GM21360 (cell line): ENCODE results near the gene TRDN.

Source experiments
- ATAC-seq: cut with Tn5 transposase; IDR thresholded peaks from one replicate; pipeline ENCODE4 v1.9.1; 2021; ENCODE audit warnings: mild to moderate bottlenecking, moderate library complexity; ENCODE audit not compliant: unreplicated experiment

TRDN gene

DNA sequence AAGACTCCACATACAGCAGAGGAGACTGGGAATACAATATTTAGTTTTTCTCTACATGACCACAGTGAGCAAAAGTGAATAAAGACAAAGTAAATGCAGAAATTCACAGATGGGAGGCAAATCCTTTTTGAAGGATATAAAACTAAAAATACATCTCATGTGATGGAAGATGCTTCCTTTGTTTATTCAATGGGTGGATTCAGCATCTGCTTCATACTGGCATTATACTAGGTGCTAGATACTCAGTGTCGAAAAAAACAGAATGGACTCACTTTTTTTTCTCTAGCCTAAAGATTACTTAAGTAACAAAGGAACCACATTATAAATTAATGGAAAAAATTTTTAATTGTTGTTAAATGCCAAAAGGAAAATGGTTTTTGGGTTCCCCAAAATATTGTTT lies 216.2 kb downstream of the TRDN start:
- ATAC-seq: no peak

DNA sequence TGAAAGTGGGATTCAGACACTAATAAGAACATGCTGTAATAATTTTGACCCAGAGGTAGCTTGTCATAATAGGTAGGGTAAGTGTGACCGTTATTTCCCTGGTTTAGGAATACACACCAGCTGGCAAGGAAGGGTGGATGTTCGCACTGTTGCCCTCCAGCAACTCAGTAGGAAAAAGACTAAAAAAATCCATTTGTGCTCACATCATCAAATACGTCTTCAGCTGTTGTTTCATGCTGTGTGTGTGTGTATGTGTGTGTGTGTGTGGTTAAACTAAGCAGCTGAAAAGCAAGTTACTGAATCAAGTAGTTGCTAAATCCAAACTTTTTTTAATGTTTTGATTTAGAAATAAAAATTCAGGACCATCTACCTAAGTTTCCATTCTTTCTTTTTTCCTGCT lies 218.7 kb downstream of the TRDN start:
- ATAC-seq: no peak

DNA sequence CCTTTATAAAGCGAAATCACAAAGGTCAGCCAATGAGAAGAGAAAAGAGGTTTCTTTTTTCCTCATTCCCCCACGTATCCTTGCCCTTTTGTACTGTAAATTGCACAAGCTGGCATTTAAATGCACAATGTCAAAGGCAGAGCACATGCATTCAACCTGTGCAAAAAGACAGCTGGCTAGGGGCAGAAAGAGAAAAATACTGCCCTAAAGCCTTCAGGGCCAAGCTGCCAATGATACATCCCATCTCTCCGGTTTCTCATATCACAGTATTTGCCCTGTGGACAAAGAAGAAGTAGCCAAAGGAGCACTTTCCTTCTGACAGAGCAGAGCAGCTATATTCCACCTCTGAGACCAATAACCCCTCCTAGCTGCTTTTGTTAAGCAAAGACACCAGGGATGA lies 219.2 kb downstream of the TRDN start:
- no peak for ATAC-seq

DNA sequence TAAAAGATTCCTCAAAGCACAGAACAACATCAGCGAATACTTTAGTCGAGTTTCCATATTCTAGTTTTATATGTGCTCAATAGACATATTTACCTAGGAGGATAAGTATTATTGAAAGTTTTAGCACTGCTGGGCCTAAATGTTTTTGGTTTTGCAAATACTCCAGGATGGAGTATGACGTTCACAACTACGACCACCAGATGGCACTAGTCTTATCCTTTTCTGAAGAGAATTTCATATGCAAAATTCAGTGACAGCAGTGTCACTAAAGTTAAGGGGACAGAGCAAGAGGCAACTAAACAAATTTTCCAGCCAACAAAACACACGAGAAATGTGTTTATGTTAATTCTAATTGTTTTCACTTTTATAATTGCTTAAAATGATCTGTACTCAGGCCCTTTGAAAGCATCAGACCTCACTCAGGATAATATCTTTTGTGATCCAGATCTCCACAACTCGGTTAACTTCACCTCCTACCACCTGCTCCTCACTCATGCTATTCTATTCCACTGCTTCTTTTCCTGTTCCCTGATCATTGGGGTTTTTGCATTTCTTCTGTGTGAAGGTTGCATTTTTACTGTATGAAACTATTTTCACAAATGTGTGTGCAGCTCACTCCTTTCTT lies 220.8 kb downstream of the TRDN start:
- peak; percentile 83 for ATAC-seq

DNA sequence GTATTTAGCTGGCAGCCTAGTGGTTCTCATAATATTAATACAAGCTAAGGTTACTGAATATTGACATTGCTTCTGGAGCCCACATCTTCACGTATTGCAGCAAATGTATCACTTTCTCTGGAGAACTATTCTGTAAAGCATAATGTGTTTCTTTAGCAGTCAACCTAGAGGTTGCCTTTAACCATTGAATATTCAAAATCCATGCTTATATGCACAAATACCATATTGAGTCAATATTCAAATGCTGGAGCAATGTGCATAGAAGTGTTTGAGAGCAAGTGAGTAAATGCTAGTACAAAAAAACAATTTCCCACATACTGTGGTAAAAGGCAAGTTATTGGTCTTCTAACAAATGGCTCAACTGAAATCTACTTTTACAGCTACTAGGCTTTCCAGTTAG lies 231.8 kb downstream of the TRDN start:
- ATAC-seq: no peak

DNA sequence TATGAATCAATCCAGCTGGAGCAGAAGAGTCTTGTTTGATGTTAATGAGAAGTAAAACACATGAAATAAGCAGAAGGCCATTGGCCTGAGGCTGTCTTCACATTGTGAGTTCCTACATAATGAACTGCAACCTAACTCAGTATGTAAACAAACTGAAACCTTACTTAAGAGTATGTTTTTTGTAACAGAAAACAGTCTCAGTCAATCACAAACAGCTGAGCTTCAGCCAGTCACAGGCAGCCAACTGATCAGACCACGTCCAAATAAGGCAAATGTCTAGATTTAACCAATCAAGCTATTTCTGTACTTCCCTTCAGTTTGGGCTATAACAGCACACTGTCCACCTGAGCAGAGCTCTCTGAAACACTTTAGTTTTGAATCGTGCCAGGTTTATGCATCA lies 234.7 kb downstream of the TRDN start:
- ATAC-seq: peak; percentile 99

DNA sequence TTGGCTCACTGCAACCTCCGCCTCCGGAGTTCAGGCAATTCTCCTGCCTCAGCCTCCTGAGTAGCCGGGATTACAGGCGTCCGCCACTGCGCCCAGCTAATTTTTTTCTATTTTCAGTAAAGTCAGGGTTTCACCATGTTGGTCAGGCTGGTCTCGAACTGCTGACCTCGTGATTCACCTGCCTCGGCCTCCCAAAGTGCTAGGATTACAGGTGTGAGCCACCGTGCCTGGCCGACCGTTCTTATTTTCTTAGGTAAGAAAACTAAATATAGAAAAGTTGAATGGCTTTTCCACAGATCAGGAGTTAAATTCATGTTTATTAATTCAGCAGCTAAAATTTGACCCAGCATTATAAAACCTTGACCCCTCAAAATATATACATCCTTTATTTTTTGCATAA lies 238.7 kb downstream of the TRDN start:
- ATAC-seq: no peak

DNA sequence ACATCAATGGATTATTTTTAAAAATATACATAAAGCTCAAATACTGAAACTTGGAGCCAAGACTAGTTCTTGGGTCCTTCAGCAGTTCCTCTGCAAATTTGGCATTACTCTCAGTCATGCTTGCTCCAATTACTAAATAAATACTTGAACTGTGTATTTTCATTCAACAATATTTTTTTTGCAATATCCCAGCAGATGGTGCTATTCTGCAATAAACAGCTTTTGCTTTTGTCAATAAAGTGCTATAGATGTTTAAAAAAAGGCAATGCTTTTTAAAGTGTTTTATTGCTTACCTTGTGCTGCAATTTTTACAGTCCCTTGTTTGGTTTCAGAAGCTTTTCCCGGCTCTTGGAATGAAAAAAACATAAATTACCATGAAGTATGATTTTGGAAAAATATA lies 243.4 kb downstream of the TRDN start:
- ATAC-seq: peak; percentile 57

DNA sequence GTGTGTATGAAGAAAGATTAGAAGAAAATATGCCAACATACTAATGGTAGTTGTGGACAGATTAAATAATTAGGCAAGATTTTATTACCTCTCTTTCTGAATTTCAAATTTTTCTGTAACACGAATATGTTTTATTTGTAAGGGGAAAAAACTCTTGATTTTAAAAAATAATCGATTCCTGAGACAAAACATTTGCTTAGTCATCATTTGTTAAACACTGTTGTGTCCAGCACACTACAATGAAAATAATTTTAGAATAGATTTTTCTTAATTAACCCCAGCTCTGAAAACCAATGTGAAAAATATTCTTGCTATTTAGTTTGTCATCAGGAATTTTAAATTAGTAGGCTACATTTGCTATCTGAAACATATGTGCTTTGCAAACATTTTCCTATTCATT lies 253.0 kb downstream of the TRDN start:
- ATAC-seq: no peak

DNA sequence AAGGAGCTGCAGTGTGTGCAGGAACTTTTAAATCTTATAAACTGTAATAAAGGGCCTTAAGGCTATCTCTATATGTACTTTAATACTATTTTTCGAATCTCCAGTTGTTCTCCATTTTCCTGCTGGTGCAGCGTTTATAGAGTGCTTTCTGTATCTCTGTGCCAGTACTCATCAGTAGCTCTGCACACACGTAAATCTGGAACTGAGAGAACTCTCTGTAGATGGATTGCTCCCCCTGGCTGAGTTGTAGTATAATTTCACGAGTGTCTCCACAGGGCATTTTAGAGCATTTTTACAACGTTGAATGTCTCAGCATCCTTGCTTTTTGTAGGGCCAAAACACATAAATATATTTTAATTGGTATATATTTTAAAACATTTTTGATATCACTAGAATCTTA lies 256.5 kb downstream of the TRDN start:
- peak; percentile 78 for ATAC-seq

DNA sequence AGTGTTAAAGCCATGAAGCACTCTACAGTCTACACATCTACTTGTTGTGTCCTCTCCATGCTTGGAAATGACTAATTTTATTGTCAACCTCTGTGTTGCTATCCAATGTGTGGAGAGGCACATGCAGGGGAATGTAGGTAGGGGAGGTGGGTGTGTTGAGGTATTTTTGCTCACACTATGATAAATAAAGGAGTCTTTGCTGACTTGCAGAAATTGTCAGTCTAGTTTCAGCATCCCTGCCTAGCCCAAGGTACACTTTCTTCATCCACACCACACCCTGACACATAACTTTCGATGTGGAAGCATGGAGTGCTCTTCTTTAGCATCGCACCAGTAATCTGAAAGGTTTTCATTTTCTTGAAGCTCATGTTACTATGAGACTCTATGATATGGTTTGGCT lies 264.0 kb downstream of the TRDN start:
- no peak for ATAC-seq

DNA sequence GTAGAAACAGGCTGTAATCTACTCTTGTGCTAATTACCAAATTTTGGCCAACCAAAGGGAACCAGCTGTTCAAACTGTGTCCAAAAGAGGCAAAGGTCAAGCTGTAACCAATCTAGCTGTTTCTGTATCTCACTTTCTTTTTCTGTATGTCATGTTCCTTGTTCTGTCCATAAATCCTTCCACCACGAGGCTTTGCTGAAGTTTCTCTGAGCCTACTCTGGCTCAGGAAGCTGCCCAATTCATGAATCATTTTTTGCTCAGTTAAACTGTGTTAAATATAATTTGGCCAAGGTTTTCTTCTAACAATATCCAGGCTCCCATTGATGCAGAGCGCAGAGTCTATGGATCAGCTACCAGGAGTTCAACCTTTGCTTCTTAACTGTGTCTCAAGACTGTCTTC lies 272.8 kb downstream of the TRDN start:
- no peak for ATAC-seq

DNA sequence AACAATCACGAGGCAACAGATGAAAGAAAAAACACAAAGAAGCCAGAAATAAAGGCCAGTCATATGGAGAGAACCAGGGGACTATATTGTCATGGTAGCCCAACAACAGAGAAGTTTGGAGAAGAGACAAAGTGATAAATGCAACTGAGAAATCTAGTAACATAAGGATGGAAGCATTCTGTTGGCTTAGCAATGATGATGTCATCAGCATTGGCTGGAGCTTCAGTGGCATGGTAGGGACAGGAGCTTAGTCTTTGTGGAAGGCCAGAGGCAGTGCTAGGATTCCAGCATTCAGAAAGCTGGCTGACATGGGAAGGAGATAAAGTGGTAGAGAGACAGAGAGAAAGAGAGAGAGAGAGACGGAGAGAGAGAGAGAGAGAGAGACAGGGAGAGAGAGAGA lies 276.4 kb downstream of the TRDN start:
- no peak for ATAC-seq

DNA sequence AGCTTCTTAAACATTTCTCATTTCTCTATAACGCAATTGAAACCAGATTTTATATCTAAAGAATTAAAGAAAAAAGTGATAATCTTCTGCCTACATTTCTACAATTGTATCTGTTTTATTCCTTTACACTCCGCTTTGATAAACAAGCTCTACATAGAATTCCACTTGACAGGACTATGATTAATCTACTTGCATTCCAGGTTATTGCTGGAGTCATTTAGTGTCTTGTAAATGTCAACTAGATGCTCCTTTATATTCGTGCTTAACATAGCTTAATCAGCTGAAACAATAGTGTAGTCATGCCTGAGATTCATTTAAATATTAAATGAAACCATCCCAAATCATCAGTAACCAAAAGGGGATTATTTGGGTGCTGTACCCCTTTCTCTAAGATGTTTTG lies 284.0 kb downstream of the TRDN start:
- ATAC-seq: no peak

DNA sequence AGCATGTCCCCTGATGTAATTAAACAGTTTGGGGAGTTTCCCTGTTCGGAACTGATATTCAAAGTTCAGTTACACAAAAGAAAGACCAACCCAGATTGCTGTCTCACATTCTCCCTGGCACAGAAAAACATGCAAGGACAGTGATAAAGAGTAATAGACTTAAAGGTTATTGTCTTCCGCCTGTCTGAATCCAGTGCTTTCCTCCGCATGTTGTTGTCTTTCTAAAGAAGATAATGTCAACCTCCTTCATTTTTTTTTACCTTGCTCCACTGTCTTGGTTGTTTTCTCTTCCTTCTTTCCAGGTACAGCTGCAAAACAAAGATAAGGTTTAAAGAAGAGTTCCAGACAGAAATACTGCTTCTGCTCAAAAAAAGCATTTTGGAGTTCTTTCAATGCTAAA lies 284.5 kb downstream of the TRDN start:
- no peak for ATAC-seq

DNA sequence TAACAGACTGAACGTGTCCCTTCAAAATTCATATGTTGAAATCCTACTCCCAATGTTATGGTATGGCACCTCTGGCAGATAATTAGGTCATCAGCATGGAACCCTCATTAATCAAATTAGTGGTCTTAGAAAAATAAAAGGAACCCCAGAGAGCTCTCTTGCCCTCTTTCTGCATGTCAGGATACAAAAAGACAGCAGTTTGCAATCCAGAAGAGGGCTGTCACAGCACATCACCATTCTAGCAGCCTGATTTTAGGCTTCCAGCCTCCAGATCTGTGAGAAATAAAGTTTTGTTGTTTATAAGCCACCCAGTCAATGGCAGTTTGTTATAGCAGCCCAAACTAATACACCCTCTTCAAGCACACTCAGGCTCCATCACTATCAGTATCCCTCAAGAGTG lies 292.9 kb downstream of the TRDN start:
- ATAC-seq: no peak

DNA sequence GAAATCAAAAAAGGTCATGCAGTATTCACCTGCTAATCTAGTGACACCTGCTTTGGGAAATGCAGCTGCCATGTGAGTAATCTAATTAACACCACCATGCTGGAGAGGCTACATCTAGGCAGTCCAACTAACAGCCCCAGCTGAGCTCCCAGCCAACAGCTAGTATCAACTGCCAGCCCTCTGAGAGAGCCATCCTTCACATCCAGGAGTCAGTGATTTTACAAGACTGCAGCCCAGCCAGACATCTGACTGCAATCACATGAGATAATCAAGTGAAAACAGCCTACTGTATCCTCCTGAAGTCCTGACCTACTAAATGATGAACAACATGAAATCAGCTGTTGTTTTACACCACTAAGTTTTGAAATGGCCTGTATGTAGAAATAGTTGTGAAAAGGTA lies 298.4 kb downstream of the TRDN start:
- no peak for ATAC-seq

DNA sequence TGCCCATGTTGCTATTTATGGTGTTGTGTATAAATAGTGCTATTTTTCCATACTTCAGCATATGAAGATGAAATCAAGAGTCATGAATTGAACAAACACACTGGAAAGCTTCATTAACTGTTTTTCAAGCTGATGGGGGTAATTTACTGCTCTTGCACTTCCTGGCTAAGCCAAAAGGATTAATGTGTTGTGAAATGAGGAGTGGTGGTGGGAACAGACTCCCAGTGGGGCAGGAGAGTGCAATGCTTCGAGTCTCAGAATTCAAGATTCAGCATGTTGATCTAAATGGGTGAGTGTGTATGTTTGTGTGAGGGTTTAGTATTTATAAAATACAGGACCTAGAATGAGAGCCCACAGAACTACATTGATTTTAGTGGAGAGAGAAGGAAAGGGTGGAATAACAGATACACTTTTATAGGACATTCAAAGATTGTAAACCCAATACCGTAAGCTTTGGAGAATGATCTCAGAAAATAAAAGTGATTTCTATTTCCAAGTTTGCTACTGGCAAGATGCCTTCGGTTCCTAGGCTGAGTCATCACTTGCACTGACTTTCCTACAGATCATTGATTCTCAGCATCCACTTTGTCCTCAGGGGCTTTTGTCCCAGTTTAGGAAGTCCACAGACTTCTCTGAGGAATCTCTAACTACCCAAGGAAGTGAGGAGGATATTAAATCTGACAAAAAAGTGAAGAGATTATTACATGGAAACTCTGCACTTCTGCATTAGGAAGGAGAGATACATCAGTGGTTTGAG lies 303.6 kb downstream of the TRDN start:
- no peak for ATAC-seq

DNA sequence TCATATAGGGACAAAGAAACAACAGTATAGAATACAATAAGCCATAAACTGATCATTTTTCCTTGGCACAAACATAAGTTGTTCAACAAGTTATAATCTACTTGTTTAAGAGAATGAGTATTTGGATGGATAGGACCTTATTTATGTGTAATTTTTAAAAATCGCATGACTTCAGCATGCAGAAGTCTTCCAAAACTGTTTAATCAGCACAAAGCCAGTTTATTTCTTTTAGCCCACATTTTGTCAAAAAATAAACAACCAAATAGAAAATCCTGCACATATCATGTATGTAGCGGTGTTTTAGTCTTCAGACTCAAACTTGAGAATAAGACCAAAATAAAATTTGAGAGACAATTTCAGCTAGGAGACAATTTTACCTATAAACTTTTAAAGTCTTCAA lies 304.7 kb downstream of the TRDN start:
- no peak for ATAC-seq

DNA sequence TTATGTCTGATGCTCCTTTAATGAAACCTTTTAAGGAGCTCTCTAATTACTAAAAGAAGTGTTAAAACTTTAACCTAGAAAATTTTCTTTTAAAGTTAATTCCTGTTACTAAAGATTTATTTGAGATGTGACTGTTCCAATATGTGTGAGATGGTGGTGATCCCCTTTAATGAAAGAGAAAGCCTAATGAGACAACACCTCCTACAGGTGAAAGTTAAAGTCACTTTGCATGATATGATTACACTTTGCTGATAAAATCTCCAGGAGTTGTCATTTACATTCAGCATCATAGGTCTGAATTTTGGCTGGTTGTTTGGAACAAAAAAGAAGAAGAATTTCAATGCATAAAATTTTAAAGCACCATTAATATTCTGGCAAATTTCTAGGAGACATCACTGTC lies 307.4 kb downstream of the TRDN start:
- ATAC-seq: no peak

DNA sequence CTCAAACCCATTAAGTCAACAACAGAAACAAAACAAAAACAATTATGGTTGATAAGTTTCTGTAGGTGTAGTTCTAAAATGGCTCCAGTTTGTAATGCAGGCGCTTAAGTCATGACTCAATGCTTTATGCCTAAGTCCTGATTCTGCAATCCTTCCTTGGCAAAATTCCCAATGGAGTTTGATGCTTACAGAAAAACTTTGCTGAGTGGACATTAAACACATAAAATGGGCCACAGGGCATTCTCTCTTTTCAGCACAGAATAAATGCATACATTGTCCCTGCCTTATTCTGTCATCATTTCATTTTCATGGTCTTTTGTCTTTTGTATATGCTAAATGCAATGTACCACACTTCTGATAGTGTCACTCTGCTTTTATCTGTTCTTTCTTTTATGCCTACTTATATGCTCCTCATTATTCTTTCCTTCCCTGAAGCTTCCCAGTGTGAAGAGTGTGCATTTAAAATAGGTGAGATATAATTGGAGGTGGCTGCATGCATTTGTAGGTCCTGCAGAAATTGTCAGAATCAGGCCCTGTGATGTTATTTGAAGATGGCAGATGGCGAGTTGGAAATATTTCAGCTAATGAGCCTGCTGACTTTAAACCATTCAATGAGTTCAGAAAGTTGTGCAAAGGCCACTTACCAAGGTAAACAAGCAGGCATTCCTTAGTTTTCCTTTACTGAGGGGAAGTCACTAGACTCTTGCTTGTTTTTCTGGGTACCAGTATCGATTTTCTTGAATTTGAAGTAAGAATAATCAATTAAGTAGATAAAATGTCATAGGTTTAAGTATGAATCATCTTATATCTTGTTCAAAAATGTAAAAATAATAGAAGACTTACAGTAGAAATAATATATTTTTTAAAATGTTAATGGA lies 313.1 kb downstream of the TRDN start:
- ATAC-seq: no peak

DNA sequence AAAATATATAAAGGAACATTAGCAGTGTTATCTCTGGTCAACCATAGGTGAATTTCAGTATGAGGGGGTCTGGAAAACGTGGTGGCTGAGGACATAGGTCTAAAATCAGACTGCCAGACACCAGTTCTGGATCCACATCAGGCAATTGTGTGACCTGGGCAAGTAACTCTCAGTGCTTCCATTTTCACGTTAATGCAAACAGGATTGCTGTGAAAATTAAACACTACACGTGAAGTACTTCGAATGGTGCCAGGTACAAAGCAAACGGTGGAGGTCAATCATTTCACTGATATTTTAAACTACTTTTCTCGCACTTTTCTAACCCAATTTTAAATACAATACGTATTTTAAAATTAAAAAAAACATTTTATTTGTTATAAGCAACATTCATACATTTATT lies 315.7 kb downstream of the TRDN start:
- ATAC-seq: no peak
